GM10248 (cell line): Measurements from ENCODE around the gene TRIP11.
"Not testable (repeated sequence)": the region's sequence is repeated elsewhere in the genome, so short reads cannot be mapped to it uniquely, and the experiment has no call there.

Source experiments
- CTCF ChIA-PET: fragments of 300-600 bp; sonication (Branson Sonifier 250); formaldehyde crosslinking; extraction: SDS; loops from one replicate; lab custom pipeline; 2021; ENCODE audit warnings: antibody characterized with exemption; lab: Yijun Ruan, JAX
- POLR2A ChIA-PET: fragments of 350-650 bp; sonication (Branson Sonifier 250); formaldehyde crosslinking; extraction: SDS; loops from one replicate; lab custom pipeline; 2020; ENCODE audit warnings: antibody characterized with exemption; lab: Yijun Ruan, JAX
- DNase-seq: peaks from one replicate; pipeline ENCODE4 v3.0.0; 2012; ENCODE audit errors: extremely low spot score
- TF ChIP-seq, protein P1 (sequence below): IDR thresholded peaks from 2 replicates; pipeline ENCODE4 v1.5.1; 2012; ENCODE audit warnings: mild to moderate bottlenecking, low read depth; ENCODE audit errors: extremely low read depth, missing control alignments, control extremely low read depth

TRIP11 gene

DNA sequence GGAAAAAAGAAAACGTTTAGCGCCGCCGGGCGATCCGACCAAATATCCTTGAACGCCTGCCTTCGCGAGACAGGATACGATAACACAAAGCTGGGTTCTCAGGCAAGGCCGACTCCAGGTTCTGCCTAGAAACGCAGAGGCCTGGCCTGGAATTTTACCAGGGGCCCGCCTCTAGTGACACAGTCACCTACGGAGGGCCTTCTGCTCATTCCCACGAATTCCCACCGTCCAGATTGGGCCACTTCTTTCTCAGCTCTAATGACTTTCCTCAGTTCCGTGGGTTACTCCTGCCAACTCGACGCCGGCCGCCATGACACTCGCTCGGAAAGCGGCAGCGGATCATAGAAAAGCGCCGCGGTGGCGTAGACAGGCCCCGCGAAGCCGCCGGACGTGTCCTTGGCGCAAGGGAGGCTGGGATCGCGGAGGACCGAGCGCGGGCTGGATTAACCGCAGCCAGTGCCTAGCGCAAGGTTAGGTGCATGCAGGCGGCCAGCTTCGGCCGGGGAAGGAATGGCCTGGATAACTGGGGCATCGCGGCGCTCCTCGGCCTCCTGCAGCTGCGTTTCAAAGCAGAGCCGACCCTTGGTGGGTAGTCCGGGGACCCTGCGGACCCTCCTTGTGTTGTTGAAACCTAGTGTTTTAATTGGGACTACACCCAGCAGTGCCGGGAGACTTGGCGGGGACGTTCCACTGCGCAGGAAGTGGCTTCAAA lies at the start of gene TRIP11:
Gene TRIP11 (minus strand): TSS at position 341 of the 712 bp plus-strand sequence. CDS start 374 bp downstream, outside the sequence.
- TF ChIP-seq, protein P1, sequence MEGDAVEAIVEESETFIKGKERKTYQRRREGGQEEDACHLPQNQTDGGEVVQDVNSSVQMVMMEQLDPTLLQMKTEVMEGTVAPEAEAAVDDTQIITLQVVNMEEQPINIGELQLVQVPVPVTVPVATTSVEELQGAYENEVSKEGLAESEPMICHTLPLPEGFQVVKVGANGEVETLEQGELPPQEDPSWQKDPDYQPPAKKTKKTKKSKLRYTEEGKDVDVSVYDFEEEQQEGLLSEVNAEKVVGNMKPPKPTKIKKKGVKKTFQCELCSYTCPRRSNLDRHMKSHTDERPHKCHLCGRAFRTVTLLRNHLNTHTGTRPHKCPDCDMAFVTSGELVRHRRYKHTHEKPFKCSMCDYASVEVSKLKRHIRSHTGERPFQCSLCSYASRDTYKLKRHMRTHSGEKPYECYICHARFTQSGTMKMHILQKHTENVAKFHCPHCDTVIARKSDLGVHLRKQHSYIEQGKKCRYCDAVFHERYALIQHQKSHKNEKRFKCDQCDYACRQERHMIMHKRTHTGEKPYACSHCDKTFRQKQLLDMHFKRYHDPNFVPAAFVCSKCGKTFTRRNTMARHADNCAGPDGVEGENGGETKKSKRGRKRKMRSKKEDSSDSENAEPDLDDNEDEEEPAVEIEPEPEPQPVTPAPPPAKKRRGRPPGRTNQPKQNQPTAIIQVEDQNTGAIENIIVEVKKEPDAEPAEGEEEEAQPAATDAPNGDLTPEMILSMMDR: no peak
- ChIA-PET CTCF (interaction anchor here (1.8 to 2.3 kb wide), 3 partner anchors 43 to 83 kb away, joined by 4 to 14 read pairs (median 10); partner anchors contain the start of genes ATXN3 and CPSF2), POLR2A (interaction anchor here (1.4 kb wide), 1 partner anchor 66 kb away, joined by 5 read pairs; the partner anchor contains the start of gene ATXN3)
- peak; percentile 94 for DNase-seq

GRCh38 chr14:92088494-92088893 lies 48.6 kb upstream of the TRIP11 start:
- DNase-seq: no peak
- POLR2A ChIA-PET: interaction anchor here (0.6 kb wide), 1 partner anchor 31 kb away, joined by 3 read pairs; no protein-coding TSS in a partner anchor
- CTCF ChIA-PET: interaction anchor here (0.7 kb wide), 1 partner anchor 18 kb away, joined by 3 read pairs; the partner anchor contains the start of gene ATXN3
- TF ChIP-seq, protein P1: no peak

DNA sequence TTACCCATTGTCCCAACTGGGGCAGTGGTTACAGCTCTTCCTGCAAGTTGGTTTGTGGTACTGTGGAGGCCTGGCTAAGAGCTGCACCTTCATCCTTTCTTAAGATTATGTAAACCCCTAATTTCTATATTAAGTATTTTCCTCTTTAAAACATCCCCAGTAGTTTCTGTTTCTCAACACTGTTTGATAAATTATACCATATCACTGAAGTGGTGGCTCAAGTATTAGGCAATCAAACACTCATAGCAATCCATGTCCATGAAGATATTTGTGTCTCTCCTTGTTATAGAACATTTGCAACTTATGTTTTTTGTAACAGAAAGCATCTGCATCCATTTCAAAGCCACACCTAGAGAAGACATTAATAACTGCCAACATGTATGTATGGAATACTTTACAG lies 34.7 kb upstream of the TRIP11 start:
- POLR2A ChIA-PET: no interaction called here
- DNase-seq: no peak
- CTCF ChIA-PET: interaction anchor here (1.2 to 1.3 kb wide), 2 partner anchors 24 to 32 kb away, joined by 3 read pairs; partner anchors contain the start of gene ATXN3

DNA sequence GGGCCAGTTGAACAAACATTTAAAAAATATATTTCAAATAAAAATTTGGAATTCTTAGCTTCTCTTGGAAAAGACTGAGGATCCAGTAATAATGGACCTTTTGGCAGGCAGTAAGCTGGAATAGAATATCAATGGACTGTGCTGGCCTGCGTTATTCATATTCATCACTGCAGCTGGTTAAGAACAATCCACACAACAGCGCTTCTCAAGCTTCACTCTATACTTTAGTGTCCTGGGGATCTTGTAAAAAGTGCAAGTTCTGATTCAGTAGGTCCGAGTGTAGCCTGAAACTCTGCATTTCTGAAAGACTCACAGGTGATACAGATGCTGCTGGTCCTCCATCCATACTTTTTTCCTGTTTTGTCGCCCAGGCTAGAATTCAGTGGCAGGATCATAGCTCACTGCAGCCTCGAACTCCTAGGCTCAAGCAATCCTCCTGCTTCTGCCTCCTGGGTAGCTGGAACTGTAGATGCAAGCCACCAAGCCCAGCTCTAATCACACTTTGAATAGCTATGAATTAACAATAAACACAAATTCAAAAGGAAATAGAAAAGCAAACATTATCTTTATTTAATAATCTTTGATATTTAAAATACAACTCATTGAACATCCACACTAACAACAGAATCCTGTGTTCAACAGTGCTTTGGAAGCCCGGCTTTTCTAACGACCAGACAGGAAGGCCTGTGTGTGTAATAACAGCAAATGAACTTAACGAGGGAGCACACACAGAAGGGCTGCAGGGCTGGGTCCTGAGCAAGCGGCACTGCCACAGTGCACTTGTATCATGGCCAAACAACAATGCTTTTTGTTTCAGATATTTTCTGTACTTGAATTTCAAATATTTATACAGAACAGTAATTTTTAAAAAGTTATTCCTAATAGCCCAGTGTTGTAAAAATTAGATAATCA lies 18.4 kb upstream of the TRIP11 start:
- ChIA-PET CTCF (interaction anchor here (1.3 kb wide), 1 partner anchor 17 kb away, joined by 3 read pairs; no protein-coding TSS in a partner anchor), POLR2A (no interaction called here)
- TF ChIP-seq, protein P1: no peak
- DNase-seq: no peak

More for the DNA sequence above, 34.7 kb upstream of the TRIP11 start:
- TF ChIP-seq, protein P1: no peak

GRCh38 chr14:92049781-92050180 lies 9.9 kb upstream of the TRIP11 start:
- ChIA-PET CTCF (interaction anchor here (1.2 to 1.9 kb wide), 3 partner anchors 13 to 57 kb away, joined by 3 to 6 read pairs (median 5); partner anchors contain the start of gene ATXN3), POLR2A (no interaction called here)
- TF ChIP-seq, protein P1: no peak
- no peak for DNase-seq

- POLR2A ChIA-PET, CTCF ChIA-PET, DNase-seq: not testable (repeated sequence)
These were observed 9.4 kb upstream of the TRIP11 start for GRCh38 chr14:92049221-92049620.

DNA sequence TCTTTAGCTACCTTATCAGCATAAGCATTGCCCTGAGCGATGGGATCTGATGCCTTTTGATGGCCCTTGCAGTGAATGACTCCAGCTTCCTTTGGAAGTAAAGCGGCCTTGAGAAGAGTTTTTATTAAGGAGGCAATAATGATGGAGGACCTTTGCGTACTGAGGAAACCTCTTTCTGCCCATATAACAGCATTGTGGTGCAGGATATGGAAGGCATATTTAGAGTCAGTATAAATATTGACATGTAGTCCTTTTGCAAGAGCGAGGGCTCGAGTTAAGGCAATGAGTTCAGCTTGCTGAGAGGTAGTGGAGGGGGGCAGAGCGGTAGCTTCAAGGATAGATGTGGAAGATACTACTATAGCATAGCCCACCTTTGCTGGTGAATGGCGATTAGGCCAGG lies 6.0 kb upstream of the TRIP11 start:
- POLR2A ChIA-PET, CTCF ChIA-PET, DNase-seq: not testable (repeated sequence)

GRCh38 chr14:92041766-92042165 lies 1.9 kb upstream of the TRIP11 start:
- CTCF ChIA-PET, POLR2A ChIA-PET, DNase-seq: not testable (repeated sequence)
